ENCODE data around the gene SLC1A7. TPM values are rescaled to one million over a fixed set of nuclear protein-coding genes. Genes with fewer than 3 reads are reported as not detected.

SLC1A7 gene
- total and polyA plus RNA-seq, 2 experiments from 2014 or later, result not detected

DNA sequence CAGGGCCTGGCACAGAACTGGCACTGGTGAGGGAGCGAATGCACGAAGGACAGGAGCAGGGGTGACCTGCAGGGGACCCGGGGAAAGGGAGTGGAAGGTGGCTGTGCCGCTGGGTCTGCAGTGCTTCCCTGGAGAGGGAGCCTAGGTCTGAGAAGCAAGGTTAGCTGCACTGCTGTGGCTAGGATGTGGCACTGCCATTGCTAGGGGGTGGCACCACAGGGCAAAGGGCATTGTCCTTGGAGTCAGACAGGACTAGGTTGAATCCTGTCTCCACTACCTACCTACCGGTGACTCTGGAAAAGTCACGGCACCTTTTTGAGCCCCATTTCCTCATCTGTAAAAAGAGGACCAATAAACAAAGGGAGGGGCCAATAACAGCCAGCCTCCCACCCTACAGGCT is 28.3 kb downstream of the SLC1A7 start:
- Histone ChIP-seq H3K27me3 (peaks cover 11% of the 10 kb centered on the region), H3K36me3 (replicated peaks; ENCODE audit: insufficient read depth, low read depth) (no peaks in the 10 kb centered on the region), H3K9me3 (ENCODE audit: low read depth) (no peaks in the 10 kb centered on the region), H3K9me2 (replicated peaks; ENCODE audit: insufficient read depth) (no peaks in the 10 kb centered on the region), H3K79me2 (no peaks in the 10 kb centered on the region), H3K4me1 (ENCODE audit: insufficient read depth) (peaks cover 38% of the 10 kb centered on the region), H3K27ac (no peak overlapping the region), H3K4me3 (no peak overlapping the region), H3K4me2 (no peak overlapping the region), H2AFZ (no peak overlapping the region), H4K20me1 (ENCODE audit: insufficient read depth, poor library complexity, severe bottlenecking) (no peaks in the 10 kb centered on the region)
- 96% methylated on average over 6 of the region's 6 CpGs for WGBS (ENCODE audit: low lambda C conversion rate, missing lambda C conversion rate)
- DNase-seq (ENCODE audit: low spot score), result no peak
- TF ChIP-seq EZH2phosphoT487 (IDR thresholded peaks at IDR 0.05; ENCODE audit: low read depth, severe bottlenecking, unreplicated experiment), result no peak
- TF ChIP-seq, protein P1, sequence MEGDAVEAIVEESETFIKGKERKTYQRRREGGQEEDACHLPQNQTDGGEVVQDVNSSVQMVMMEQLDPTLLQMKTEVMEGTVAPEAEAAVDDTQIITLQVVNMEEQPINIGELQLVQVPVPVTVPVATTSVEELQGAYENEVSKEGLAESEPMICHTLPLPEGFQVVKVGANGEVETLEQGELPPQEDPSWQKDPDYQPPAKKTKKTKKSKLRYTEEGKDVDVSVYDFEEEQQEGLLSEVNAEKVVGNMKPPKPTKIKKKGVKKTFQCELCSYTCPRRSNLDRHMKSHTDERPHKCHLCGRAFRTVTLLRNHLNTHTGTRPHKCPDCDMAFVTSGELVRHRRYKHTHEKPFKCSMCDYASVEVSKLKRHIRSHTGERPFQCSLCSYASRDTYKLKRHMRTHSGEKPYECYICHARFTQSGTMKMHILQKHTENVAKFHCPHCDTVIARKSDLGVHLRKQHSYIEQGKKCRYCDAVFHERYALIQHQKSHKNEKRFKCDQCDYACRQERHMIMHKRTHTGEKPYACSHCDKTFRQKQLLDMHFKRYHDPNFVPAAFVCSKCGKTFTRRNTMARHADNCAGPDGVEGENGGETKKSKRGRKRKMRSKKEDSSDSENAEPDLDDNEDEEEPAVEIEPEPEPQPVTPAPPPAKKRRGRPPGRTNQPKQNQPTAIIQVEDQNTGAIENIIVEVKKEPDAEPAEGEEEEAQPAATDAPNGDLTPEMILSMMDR (IDR thresholded peaks at IDR 0.05; ENCODE audit: poor library complexity), result no peak
- TF ChIP-seq EZH2 (IDR thresholded peaks at IDR 0.05; ENCODE audit: borderline replicate concordance), result no peak

DNA sequence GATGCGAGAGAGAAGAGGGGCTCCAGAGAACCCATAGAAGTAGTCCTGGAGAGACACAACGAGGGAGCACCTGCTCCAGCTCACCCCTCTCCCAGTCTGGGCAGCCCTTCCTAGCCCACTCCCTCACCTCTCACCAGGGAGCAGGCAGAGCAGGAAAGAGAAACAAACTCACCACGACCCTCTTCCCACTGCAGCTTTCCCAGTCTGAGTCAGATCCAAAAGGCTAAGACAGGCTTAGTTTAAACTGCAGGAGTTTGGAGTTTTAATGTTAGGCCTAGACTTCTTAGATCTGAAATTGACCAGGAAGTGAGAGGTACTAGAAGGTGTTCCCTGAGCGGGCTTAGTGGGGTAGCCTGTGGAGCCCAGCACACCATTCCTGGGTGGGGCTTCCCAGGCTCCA is 29.6 kb downstream of the SLC1A7 start:
- no peak overlapping the region for H3K4me2 ChIP-seq
- H3K9me2 ChIP-seq (replicated peaks; ENCODE audit: insufficient read depth), result no peaks in the 10 kb centered on the region
- no peak overlapping the region for H3K4me3 ChIP-seq
- H3K9me3 ChIP-seq (ENCODE audit: low read depth), result no peaks in the 10 kb centered on the region
- DNase-seq (ENCODE audit: low spot score), result no peak
- H4K20me1 ChIP-seq (ENCODE audit: insufficient read depth, poor library complexity, severe bottlenecking), result no peaks in the 10 kb centered on the region
- TF ChIP-seq EZH2phosphoT487 (IDR thresholded peaks at IDR 0.05; ENCODE audit: low read depth, severe bottlenecking, unreplicated experiment) (no peak), EZH2 (IDR thresholded peaks at IDR 0.05; ENCODE audit: borderline replicate concordance) (no peak)
- TF ChIP-seq, protein P1 (IDR thresholded peaks at IDR 0.05; ENCODE audit: poor library complexity), result no peak
- H3K27me3 ChIP-seq, result peaks cover 11% of the 10 kb centered on the region
- H3K27ac ChIP-seq, result no peak overlapping the region
- H3K4me1 ChIP-seq (ENCODE audit: insufficient read depth), result peaks cover 49% of the 10 kb centered on the region
- H3K79me2 ChIP-seq, result no peaks in the 10 kb centered on the region
- 88% methylated on average over 4 of the region's 4 CpGs for WGBS (ENCODE audit: low lambda C conversion rate, missing lambda C conversion rate)
- no peaks in the 10 kb centered on the region for H3K36me3 ChIP-seq (replicated peaks; ENCODE audit: insufficient read depth, low read depth)
- no peak overlapping the region for H2AFZ ChIP-seq

DNA sequence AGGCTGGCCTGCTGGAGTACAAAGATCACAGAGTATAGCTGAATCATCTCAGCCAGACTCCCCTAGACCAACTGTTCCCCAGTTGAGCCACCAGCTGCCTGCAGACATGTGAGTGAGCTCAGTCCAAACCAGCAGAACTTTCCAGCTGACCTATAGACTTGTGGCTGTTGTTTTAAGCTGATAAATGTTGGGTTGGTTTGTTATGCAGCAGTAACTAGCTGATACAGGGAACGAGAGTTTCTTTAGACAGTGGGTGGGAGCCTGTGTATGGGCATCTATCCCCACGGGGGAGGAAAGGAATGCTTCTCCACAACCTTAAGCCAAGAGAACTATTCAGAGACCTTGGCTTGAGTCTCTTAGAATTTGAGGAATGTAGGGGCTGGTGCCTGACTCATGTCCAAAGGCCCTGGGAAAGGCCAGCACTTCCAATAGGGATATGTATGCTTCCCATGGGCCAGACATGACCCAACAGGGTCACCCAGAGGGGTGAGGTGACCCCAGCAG is 30.1 kb downstream of the SLC1A7 start:
- Histone ChIP-seq H3K9me2 (replicated peaks; ENCODE audit: insufficient read depth) (no peaks in the 10 kb centered on the region), H3K79me2 (no peaks in the 10 kb centered on the region), H3K4me1 (ENCODE audit: insufficient read depth) (peaks cover 53% of the 10 kb centered on the region), H3K4me2 (no peak overlapping the region), H3K36me3 (replicated peaks; ENCODE audit: insufficient read depth, low read depth) (no peaks in the 10 kb centered on the region), H3K4me3 (no peak overlapping the region), H4K20me1 (ENCODE audit: insufficient read depth, poor library complexity, severe bottlenecking) (no peaks in the 10 kb centered on the region), H3K27me3 (peaks cover 11% of the 10 kb centered on the region), H3K9me3 (ENCODE audit: low read depth) (no peaks in the 10 kb centered on the region), H3K27ac (no peak overlapping the region), H2AFZ (no peak overlapping the region)
- TF ChIP-seq EZH2 (IDR thresholded peaks at IDR 0.05; ENCODE audit: borderline replicate concordance) (no peak), EZH2phosphoT487 (IDR thresholded peaks at IDR 0.05; ENCODE audit: low read depth, severe bottlenecking, unreplicated experiment) (no peak)
- TF ChIP-seq, protein P1 (IDR thresholded peaks at IDR 0.05; ENCODE audit: poor library complexity), result no peak
- WGBS (ENCODE audit: low lambda C conversion rate, missing lambda C conversion rate), result 79% methylated on average over 2 of the region's 2 CpGs
- no peak for DNase-seq (ENCODE audit: low spot score)
